Uterus (tissue), 2 donors: ENCODE measurements around the gene S100A3.

Experiments used
- POLR2A ChIP-seq, 2 donors: fragments of 450-650 bp; IDR thresholded peaks; one replicate each; pipeline ENCODE4 v1.6.1; 2016; ENCODE audit warnings: antibody characterized with exemption in 2 of 2, mild to moderate bottlenecking in 1 of 2, moderate library complexity in 1 of 2
- TF ChIP-seq, protein P1 (sequence below), 4 experiments: fragments of 200-600 bp in 2 of 4; fragments of 450-650 bp in 2 of 4; sonication (generic) in 2 of 4; IDR thresholded peaks; one replicate each; pipeline ENCODE4 v1.5.1; 2016 to 2019; ENCODE audit warnings: antibody characterized with exemption in 4 of 4, mild to moderate bottlenecking in 2 of 4, moderate library complexity in 1 of 4

- TF ChIP-seq, protein P1, sequence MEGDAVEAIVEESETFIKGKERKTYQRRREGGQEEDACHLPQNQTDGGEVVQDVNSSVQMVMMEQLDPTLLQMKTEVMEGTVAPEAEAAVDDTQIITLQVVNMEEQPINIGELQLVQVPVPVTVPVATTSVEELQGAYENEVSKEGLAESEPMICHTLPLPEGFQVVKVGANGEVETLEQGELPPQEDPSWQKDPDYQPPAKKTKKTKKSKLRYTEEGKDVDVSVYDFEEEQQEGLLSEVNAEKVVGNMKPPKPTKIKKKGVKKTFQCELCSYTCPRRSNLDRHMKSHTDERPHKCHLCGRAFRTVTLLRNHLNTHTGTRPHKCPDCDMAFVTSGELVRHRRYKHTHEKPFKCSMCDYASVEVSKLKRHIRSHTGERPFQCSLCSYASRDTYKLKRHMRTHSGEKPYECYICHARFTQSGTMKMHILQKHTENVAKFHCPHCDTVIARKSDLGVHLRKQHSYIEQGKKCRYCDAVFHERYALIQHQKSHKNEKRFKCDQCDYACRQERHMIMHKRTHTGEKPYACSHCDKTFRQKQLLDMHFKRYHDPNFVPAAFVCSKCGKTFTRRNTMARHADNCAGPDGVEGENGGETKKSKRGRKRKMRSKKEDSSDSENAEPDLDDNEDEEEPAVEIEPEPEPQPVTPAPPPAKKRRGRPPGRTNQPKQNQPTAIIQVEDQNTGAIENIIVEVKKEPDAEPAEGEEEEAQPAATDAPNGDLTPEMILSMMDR (IDR thresholded peaks at IDR 0.05) = no peak
- TF ChIP-seq POLR2A (IDR thresholded peaks at IDR 0.05) = no peak
Measured at GRCh38 chr1:153560241-153560640, 11.2 kb upstream of the S100A3 start.
